ENCODE measurements around the gene VN1R5.

The VN1R5 gene

DNA sequence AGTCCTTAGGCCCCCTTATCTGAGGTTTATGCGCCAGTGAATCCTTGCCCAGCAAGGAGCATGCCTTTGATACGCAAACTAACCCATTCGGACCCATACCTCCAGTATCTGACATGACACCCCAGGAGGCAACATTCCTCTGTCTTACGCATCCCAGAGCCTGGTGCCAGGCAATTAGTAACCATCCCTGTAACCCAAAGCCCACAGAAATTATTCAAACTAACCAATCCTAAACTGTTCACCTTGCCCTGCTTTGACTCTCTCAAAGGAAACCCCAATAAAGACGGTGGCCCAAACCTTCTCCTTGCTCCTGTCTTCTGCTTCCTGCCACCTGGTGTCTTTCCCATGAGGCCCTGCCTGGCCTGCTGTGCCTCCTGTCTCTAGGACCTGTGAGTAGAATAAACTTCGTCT, 39.4 kb downstream of the VN1R5 start:
- no peak for TF ChIP-seq CTCF (IDR thresholded peaks at IDR 0.05; ENCODE audit: borderline replicate concordance, insufficient read depth, low read depth, low read length)
- H3K4me3 ChIP-seq (ENCODE audit: low read depth, low read length) = no peak overlapping the region

DNA sequence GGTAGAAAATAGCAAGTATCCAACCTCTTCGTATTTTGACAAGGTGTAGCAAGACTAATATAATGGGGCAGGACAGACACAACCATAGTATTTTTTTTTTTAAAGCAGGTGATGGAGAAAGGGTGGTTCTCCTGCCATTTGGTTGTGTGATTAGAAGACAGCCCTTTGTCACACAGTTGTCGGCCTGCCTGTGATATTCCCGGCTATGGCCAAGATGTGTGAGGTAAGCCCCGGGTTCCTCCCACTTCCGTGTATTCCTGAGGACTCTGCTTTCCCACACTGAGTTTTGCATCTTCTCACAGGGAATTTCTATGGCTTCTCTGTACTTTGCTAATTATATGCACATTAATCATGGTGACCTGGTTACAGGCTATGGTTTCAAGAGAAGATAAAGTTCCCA, 39.9 kb downstream of the VN1R5 start:
- H3K4me3 ChIP-seq (ENCODE audit: low read depth, low read length) = no peak overlapping the region
- TF ChIP-seq CTCF (IDR thresholded peaks at IDR 0.05; ENCODE audit: borderline replicate concordance, insufficient read depth, low read depth, low read length) = no peak

DNA sequence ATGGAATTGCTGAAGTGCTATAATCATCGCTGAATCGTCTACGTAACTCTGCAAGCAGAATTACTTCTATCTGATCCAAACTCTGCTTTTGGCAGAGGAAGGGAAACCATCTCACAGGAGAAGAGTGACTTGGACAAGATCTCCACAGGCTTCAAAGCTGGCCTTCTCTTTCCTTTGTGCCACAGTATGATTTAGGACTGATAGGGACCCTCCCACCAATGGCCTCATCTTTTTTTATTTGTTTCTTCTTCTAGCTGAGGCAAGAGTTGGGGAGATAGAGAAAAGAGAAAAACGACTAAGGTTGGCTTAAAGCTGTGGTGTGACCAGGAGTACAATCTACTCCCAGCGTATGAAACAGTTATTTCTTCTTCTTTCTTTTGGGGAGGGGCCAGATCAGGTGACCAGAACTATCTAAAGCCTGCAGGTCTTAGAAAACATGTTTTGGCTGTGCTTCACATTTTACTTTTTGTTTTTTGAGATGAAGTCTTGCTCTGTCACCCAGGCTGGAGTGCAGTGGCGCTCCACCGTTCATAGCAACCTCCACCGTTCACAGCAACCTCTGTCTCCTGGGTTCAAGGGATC, 40.8 kb downstream of the VN1R5 start:
- no peak for TF ChIP-seq CTCF (IDR thresholded peaks at IDR 0.05; ENCODE audit: borderline replicate concordance, insufficient read depth, low read depth, low read length)
- no peak overlapping the region for H3K4me3 ChIP-seq (ENCODE audit: low read depth, low read length)

DNA sequence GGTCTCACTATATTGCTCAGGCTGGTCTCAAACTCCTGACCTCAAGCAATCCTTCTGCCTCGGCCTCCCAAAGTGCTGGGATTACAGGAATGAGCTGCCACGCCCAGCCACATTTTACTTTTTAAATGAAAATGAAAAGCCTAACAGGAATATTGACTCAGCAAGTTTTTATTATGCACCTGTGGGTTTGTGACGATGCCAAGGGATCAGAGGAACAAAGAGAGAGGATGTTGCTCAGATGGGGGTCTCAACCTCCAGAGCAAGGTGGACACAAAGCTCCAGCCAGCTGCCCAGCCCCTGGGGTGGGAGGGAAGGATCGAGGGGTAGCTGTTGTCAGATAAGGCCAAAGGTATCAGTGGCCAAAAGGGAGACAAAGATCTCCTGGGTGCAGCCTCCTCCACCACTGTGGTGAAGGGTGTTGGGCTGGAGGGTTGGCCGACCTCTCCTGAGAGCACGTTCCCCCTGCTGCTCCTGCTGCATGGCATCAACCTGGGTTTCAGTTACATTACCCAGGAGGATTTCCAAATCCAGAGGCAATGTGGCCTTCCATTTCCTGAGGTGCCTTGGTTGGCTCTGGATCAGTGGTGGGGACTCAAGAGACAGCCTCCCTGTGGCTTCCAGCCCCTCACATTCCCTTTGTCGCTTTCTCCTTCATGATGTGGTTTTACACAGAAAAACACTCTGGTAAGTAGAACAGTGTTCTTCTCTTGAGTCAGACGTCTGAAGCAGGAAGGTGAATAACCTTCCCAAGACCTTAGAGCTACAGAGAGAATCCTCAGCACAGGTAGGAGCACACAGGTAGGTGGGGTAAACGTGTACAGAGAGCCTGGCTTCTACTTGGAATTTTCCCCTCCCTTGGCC, 41.6 kb downstream of the VN1R5 start:
- H3K4me3 ChIP-seq (ENCODE audit: low read depth, low read length) = no peak overlapping the region
- no peak for TF ChIP-seq CTCF (IDR thresholded peaks at IDR 0.05; ENCODE audit: borderline replicate concordance, insufficient read depth, low read depth, low read length)

DNA sequence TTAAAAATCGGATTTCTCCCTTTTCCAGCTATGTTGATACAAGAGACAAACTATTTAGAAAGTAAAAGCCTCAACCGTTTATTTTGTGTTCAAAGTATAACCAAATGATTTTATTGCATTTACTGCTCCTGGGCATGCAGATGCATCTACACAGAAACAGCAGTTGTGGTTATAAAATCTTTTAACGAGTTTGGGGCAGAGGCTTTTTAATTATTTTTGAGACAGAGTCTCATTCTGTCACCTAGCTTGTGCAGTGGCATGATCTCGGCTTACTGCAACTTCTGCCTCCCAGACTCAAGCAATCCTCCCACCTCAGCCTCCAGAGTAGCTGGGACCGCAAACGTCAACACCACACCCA, 42.2 kb downstream of the VN1R5 start:
- TF ChIP-seq CTCF (IDR thresholded peaks at IDR 0.05; ENCODE audit: borderline replicate concordance, insufficient read depth, low read depth, low read length) = no peak
- H3K4me3 ChIP-seq (ENCODE audit: low read depth, low read length) = no peak overlapping the region

DNA sequence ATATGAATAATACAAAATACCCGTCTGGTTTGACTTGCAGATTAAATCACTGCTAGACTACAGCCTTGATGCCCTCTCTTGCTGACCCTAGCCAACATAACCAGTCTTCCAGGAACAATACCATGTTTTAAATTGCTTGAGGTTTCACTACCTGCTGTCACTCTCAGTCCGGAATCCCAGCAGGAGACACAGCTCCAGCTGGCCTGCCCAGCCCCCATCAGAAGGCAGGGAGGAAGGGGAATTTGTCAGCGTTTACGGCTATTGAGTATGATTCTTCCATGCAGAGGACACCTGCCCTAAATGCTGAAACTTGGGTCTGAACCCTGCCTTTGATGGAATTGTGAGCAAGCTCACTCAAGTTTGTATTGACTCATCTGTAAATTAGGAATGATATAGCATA, 42.8 kb downstream of the VN1R5 start:
- H3K4me3 ChIP-seq (ENCODE audit: low read depth, low read length) = no peak overlapping the region
- no peak for TF ChIP-seq CTCF (IDR thresholded peaks at IDR 0.05; ENCODE audit: borderline replicate concordance, insufficient read depth, low read depth, low read length)
